NCI-H1105 treated with DMSO at 0.1 percent for 48 hours (cell line): Measurements from ENCODE around the gene C19orf18.
"Not testable (repeated sequence)": the region's sequence is repeated elsewhere in the genome, so short reads cannot be mapped to it uniquely, and the experiment has no call there.

Source experiments
- DNase-seq: peaks from one replicate; lab custom pipeline; 2025; lab: John Stamatoyannopoulos, UW

Gene C19orf18

DNA sequence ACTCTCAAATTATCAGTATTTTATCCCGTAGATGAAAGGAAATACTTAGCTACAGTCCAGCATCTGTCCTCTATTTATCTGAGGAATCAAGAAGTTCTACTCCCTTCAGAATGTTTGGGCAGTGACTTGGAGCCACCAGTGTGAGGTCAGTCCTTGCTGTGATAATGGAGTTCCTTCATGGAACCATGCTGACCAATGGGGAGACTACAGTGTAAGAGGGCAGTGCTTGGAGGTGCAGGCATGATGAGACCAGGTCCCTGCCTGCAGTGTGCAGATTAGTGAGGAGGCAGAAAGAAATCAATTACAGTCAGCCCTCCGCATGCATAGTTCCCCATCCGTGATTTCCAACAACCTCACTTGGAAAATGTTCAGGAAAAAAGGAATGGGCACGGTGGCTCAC, at the start of gene C19orf18:
C19orf18 (minus strand) TSS at position 101 of the 400 bp plus-strand sequence. CDS start 102 bp downstream, outside the sequence.
- DNase-seq = no peak

- no peak for DNase-seq
Measured at GRCh38 chr19:58022283-58022660, 47.9 kb upstream of the C19orf18 start.

GRCh38 chr19:58021541-58022282, 47.4 kb upstream of the C19orf18 start:
- DNase-seq = peak; percentile 54

GRCh38 chr19:58020129-58020528, 45.8 kb upstream of the C19orf18 start:
- no peak for DNase-seq

GRCh38 chr19:58014141-58014540, 39.8 kb upstream of the C19orf18 start:
- DNase-seq = no peak

DNA sequence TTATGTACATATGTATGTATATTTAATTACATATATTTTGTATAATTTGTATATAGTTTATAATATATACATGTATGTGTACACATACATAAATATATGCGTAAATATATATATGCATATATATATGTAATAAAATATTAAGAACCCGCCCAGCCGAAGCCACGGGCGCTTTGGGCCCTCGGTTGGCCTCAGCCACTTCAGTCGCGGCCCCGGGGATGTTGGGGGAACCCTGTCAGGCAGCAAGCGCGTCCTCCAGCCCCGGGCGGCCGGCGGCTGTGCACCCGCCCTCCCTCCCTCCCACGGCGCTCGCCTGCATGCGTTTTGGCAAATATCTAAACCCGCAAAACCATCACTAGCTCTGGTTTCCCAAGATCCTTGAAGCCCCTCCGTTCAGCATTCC, 36.2 kb upstream of the C19orf18 start:
- no peak for DNase-seq

DNA sequence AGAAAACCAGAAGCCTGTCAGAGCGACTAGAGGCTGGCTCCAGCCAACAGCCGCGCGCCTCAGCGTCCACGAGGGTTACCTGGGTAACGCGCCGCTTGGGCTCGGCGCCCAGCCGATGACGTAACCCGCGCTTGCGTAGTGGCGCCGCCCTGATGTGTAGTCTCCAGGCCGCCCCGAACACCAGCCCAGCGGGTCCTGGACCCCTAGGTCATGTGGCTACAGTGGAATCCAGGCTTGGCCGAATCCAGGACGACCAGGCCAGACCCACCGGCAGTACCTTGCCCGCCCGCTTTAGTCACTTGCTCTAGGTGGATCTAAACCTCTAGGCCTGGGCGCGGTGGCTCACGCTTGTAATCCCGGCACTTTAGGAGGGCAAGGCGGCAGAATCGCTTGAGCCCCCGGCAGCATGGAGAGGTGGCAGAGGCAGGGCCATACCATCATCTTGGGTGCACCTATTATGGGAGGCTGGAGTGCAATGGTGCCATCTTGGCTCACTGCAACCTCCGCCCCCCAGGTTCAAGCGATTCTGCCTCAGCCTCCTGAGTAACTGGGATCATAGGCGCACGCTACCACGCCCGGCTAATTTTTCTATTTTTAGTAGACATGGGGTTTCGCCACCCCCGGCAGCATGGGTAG, 35.5 kb upstream of the C19orf18 start:
- DNase-seq = peak; percentile 82

DNA sequence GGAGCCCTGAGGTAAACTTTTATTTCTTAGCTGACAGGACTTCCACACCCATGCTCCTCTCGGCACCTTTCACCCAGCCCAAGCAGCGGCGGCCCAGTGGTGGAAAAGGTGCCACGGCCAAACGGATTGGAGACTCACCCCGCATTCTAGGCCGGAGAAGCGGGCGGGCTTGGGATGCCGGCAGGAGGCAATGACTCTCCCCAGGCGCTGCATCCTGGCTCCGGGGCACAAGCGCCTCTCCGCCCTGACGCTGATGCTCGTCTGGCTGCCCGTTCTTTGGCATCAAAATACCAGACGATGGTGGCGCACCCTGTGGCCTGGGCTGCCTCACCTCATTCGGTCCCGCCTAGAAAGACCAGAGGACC, 34.9 kb upstream of the C19orf18 start:
- no peak for DNase-seq

DNA sequence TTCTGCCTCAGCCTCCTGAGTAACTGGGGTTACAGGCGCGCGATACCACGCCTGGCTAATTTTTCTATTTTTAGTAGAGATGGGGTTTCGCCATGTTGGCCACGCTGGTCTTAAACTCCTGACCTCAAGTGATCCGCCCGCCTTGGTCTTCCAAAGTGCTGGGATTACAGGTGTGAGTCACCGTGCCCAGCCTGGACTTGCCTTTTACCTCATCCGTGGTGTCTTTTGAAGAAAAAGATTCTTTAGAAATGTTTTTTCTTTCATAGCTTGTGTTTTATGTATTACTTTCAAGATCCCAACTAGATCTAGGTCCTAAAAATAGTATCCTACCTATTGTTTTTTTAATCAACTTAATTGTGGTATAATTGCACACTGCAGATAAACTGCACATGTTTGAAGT, 34.5 kb upstream of the C19orf18 start:
- DNase-seq = not testable (repeated sequence)

GRCh38 chr19:58007285-58007684, 33.0 kb upstream of the C19orf18 start:
- no peak for DNase-seq

DNA sequence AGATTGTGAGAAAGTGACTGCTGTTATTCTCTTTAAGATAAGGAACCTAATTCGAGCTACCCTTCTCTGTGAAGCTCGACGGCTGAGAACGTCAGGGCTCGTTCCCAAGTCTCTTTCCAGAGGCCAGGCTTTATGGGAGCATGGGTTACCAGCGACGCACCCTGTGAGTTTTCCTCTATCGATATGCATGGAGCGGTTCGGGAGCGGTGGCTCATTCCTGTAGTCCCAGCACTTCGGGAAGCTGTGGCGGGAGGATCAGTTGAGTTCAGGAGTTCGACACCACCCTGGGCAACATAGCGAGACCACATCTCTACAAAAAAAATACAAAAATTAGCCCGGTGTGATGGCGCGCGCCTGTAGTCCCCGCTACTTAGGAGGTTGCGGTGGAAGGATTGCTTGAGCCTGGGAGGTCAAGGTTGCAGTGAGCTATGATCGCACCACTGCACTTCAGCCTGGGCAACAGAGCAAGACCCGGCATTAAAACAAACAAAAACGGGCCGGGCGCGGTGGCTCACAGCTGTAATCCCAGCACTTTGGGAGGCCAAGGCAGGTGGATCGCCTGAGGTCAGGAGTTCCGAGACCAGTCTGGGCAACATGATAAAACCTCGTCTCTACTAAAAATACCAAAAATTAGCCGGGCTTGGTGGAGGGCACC, 29.0 kb upstream of the C19orf18 start:
- no peak for DNase-seq

DNA sequence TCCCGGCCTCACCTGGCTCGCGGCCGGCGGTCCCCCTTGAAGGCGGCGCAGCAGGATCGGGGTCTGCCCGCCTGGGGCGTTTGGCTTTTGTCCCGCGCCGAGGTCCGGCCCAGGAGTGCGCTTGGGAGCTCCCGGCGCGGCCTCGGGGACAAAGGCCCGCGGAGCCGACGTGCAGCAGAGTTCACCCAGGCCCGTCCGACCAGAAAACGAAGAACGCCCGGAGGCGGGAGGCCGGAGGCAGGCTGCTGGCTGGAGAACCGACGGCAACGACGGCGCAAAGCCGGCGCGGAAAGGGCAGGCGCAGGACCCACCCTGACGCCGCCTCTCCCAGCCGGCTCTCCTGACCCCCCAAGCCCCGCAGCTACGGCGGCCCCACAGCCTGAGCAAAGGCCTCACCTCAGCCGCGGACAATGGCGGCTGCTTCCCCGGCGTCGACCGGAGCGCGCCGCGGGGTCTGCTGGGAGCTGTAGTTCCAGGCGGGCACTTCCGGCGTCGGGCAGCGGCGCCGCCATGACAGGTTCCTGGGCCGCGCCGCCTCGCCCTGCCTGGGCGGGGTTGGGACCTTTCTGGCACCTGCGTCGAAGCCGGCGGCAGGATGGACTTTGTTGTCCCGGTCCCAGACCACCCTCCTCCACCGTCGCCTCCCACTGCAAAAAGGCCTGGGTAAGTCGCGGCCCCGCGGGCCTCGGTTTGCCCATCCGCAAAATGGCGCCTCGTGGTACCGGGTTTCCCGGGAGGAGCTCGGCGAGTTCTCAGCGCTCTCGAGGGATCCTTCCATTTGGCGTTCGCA, 28.2 kb upstream of the C19orf18 start, which contains the start of gene ZNF606:
ZNF606 (minus strand) TSS at position 437 of the 790 bp plus-strand sequence. CDS start 1,501 bp downstream, outside the sequence.
- DNase-seq = peak; percentile 80

DNA sequence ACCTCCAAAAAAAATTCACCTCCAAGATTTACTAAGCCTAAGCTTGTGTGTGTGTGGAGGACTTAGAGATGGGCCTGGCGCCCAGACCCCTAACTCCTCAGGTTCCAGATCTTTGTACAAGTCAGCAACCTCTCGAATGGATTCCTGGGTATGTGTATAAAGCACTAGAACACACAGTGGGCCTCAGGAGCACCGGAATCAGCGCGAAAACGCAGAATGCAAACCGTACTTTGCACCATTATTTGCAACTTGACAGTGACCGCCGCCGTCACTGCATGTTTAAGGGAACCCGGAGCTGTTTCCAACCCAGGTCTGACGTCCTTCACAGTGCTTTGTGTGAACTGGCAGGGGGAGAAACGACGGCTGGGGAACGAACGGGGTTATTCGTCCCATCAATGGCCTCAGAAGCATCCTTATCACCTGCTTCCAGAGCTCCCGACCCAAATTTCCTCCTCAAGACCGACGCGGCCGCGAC, 27.6 kb upstream of the C19orf18 start:
- no peak for DNase-seq

DNA sequence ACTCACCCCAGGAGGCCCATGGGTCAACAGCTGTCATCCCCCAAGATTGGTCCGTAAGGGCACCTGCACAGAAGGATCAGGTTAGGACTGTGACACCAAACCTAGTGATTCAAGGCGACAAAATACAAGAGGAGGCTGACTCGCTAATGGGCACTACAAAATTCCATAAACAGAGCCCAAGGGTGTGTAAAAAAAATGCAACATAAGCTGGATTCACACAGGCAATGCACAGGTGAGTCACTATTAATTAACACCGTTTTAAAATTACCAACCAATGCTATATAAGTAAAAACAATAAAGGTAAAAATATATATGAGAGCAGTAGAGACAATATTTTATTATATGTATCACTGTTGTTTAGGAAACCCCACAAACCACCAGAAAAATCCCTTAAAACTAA, 26.3 kb upstream of the C19orf18 start:
- DNase-seq = no peak

GRCh38 chr19:57992841-57993240, 18.5 kb upstream of the C19orf18 start:
- DNase-seq = no peak

DNA sequence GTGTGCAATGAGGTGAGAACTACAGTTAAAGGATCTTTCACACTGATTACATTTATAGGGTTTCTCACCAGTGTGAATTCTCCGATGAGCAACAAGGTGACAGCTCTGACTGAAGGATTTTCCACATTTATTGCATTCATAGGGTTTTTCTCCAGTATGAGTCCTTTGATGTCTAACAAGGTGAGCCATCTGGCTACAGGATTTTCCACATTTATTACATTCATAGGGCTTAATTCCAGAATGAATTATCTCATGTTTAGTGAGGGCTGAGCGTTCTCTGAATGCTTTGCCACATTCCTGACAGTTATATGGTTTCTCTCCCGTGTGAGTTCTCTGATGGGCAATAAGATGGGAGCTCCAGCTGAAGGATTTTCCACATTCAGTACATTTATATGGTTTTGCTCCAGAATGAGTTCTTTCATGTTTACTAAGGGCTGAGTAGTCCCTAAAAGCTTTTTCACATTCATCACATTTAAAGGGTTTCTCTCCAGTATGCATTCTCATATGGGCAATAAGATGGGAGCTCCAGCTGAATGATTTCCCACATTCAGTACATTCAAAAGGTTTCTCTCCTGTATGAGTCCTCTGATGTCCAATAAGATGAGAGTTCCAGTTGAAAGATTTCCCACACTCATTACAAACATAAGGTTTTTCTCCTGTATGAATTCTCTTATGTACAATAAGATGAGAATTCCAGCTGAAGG, 4.4 kb upstream of the C19orf18 start:
- no peak for DNase-seq

- DNase-seq = no peak
Measured at GRCh38 chr19:57964761-57965160, 9.6 kb downstream of the C19orf18 start.

DNA sequence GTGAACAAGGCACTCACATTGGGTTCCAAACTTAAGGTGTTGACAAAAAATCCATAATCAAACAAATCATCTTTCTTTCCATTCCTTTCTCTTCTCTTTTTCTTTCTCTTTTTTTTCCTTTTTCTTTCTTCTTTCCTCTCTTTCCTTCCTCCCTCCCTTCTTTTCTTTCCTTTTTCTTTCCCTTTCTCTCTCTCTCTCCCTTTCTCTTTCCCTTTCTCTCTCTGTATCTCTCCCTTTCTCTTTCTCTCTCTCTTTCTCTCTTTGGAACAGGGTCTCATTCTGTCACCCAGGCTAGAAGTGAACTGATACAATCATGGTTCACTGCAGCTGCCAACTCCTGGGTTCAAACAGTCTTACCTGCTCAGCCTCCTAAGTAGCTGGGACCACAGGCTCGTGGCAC, 12.5 kb downstream of the C19orf18 start:
- DNase-seq = no peak

DNA sequence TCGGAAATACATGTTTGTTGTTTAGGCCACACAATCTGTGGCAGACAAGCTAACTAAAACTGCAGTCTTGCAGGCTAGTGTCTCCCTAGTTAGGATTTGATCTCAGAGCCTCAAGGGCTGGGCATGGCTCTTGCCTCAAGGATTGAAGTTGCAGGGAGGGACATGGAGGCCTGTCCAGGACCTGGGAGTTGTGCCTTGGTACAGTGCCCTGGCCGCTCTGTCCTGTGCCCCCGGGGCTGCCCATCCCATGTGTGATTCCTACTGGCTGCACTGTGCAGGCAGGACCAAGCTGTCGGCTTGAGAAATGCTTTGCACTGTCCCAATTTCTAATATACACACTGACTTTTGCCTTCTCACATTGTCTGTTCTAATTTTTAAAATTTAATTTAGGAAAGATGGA, 19.3 kb downstream of the C19orf18 start:
- no peak for DNase-seq

- DNase-seq = no peak
Measured at GRCh38 chr19:57949702-57950101, 24.6 kb downstream of the C19orf18 start.

DNA sequence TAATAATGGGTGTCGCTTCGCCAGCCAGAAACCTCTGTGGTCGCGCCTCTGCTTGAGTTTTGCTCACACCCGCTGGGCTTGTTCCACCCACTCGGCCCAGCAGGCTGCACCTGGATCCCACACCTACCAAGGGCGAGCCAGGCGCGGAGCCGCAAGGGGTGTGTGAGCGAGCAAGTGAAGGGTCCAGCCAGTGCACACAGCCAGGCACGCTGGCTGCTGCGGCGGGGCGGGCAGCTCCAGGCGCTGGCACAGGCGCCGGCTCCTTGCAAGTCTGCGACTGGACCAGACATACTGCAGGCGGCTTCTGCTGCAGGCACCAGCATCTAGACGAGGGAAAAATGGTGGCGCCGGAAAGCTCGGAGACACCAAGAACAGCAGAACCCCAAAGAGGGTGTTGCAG, 25.0 kb downstream of the C19orf18 start:
- no peak for DNase-seq
